ENCODE results near the gene NDC1. TPM values are rescaled to one million over a fixed set of nuclear protein-coding genes. Genes with fewer than 3 reads are reported as not detected.
A peak's percentile ranks its signal among the peaks of the same experiment; 100 is the strongest.

Gene NDC1
- total and polyA plus RNA-seq, 11 donors, result 1.6 to 9.4 (median 6.5) TPM

DNA sequence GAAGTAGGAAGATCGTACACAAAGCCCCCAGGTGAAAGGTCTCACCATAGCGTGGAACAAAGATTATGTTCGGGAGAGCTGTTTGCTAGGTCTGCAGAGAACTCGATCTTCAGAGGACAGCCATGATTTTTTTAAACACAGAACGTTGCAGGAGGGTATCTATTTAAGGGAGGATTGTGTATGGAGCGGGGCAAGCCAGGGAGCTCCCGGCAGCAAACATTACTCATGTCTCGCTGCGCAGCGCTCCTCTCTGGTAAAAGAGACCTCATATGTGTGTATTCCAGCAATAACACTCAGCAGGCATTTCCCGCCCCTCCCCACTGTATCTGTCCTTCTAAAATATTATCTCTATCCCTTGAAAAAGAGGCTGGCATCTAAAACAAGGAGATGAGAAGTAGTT, 101.8 kb downstream of the NDC1 start:
- H3K4me3 ChIP-seq, result peak overlapping the region in 1 of 12 donors; percentile 73
- peaks cover 9 to 64% (median 26%) of the 10 kb centered on the region in 9 donors for H3K27me3 ChIP-seq
- intact Hi-C loops (cut with DNase I), result no loop called here
- 79 to 85% (median 81%) methylated on average over 11 of the region's 11 CpGs for WGBS, 4 donors
- H3K36me3 ChIP-seq, result no peaks in the 10 kb centered on the region
- DNase-seq, result no peak
- no peak for ATAC-seq
- no peak overlapping the region for H3K27ac ChIP-seq
- H3K4me1 ChIP-seq, result peaks cover 6 to 25% (median 16%) of the 10 kb centered on the region in 12 donors
- no peaks in the 10 kb centered on the region for H3K9me3 ChIP-seq
- TF ChIP-seq, protein P1, sequence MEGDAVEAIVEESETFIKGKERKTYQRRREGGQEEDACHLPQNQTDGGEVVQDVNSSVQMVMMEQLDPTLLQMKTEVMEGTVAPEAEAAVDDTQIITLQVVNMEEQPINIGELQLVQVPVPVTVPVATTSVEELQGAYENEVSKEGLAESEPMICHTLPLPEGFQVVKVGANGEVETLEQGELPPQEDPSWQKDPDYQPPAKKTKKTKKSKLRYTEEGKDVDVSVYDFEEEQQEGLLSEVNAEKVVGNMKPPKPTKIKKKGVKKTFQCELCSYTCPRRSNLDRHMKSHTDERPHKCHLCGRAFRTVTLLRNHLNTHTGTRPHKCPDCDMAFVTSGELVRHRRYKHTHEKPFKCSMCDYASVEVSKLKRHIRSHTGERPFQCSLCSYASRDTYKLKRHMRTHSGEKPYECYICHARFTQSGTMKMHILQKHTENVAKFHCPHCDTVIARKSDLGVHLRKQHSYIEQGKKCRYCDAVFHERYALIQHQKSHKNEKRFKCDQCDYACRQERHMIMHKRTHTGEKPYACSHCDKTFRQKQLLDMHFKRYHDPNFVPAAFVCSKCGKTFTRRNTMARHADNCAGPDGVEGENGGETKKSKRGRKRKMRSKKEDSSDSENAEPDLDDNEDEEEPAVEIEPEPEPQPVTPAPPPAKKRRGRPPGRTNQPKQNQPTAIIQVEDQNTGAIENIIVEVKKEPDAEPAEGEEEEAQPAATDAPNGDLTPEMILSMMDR (IDR thresholded peaks at IDR 0.05), result no peak

DNA sequence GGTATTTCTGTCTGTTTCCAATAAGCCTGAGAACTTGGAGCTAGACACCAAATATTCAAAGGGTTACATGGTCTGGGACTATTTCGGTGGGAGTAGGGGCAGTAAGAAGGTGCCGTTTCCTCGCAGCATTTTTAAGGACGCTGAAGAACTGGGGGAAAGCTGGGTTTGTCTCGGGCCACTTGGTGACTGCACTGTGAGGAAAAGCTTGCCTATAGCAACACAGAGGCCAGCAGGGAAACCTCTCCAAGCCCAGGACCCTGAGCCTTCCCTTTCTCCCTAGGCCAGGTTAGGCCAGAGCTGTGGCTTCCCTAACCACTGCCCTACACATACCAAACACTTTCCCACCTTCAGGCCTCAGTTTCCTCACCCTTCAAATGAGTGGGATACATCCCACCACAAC, 102.4 kb downstream of the NDC1 start:
- Histone ChIP-seq H3K4me1 (peaks cover 6 to 25% (median 16%) of the 10 kb centered on the region in 12 donors), H3K9me3 (no peaks in the 10 kb centered on the region), H3K36me3 (no peaks in the 10 kb centered on the region), H3K27me3 (peaks cover 9 to 64% (median 26%) of the 10 kb centered on the region in 9 donors), H3K4me3 (no peak overlapping the region), H3K27ac (no peak overlapping the region)
- TF ChIP-seq POLR2A (IDR thresholded peaks at IDR 0.05), result no peak
- TF ChIP-seq, protein P1 (IDR thresholded peaks at IDR 0.05), result no peak
- DNase-seq (no peak), ATAC-seq (no peak)
- intact Hi-C loops (cut with DNase I), result no loop called here
- WGBS, 4 donors, result 88 to 99% (median 91%) methylated on average over 5 of the region's 5 CpGs

DNA sequence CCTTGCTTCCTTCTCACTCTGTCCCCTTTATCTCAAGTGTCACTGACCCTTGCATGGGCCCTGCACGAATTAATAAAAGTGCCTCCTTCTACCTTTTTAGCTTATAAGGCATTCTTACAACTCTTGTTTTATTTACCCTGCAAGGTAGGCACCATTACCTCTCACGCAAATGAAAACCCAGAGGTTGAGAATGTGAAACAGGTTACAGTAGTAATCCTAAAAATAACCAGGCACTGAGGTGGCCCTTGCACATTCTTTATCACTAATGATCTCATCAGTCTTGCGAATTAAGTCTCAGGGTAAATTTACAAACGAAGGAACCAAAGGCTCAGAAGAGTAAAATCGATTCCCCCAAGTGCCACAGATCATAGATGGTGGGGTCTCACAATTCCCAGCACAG, 102.8 kb downstream of the NDC1 start:
- WGBS, 4 donors, result 73 to 88% (median 79%) methylated on average over 5 of the region's 5 CpGs
- DNase-seq, result no peak
- Histone ChIP-seq H3K9me3 (no peaks in the 10 kb centered on the region), H3K27me3 (peaks cover 9 to 60% (median 26%) of the 10 kb centered on the region in 9 donors), H3K4me3 (no peak overlapping the region), H3K27ac (peak overlapping the region in 1 of 12 donors; percentile 64), H3K36me3 (no peaks in the 10 kb centered on the region), H3K4me1 (peaks cover 6 to 25% (median 16%) of the 10 kb centered on the region in 12 donors)
- ATAC-seq, result no peak
- intact Hi-C loops (cut with DNase I), result no loop called here
- TF ChIP-seq, protein P1 (IDR thresholded peaks at IDR 0.05), result no peak
- TF ChIP-seq POLR2A (IDR thresholded peaks at IDR 0.05), result no peak

DNA sequence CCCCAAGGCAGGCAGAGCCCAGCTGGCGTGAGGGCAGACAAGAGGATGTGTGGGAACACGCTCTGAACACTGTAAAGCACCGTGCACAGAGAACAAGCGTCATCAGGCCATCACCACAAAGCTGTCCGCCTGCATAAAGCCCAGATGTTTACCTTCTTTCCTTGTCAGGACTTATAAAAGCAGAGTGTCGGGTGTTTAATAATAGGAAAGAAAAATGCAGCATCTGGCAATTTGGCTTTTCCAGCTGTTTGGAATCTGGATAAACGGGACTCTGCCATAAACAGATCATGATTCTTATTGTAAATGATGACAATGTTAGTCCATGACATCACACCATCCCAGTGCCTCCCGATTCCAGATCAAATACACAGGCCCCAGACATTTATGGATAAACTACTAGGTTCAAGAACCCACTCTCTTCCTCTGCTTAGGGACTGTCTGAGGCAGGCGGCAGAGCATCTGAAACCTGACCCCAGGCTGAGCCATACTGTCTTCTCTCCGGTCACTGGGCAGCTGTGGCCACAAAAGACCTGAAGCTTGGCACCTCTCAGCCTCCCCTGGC, 103.4 kb downstream of the NDC1 start:
- TF ChIP-seq POLR2A (IDR thresholded peaks at IDR 0.05), result no peak
- TF ChIP-seq, protein P1 (IDR thresholded peaks at IDR 0.05), result no peak
- Histone ChIP-seq H3K27ac (peak overlapping the region in 1 of 12 donors; percentile 64), H3K36me3 (no peaks in the 10 kb centered on the region), H3K9me3 (no peaks in the 10 kb centered on the region), H3K4me3 (peak overlapping the region in 1 of 12 donors; percentile 14), H3K27me3 (peaks cover 9 to 55% (median 21%) of the 10 kb centered on the region in 9 donors), H3K4me1 (peaks cover 4 to 22% (median 14%) of the 10 kb centered on the region in 12 donors)
- WGBS, 4 donors, result 68 to 78% (median 75%) methylated on average over 10 of the region's 10 CpGs
- intact Hi-C loops (cut with DNase I), result no loop called here
- ATAC-seq, result no peak
- no peak for DNase-seq

Measured in heart left ventricle (tissue), 16 donors.